Fibroblast of villous mesenchyme (primary cell): ENCODE data around the gene ZBTB20. TPM values are rescaled to one million over a fixed set of nuclear protein-coding genes. Genes with fewer than 3 reads are reported as not detected.
A peak's percentile ranks its signal among the peaks of the same experiment; 100 is the strongest.

Source experiments
- DNase-seq: peaks from one replicate; pipeline ENCODE4 v3.0.0-alpha.2; 2010; ENCODE audit warnings: low read depth
- H3K4me3 ChIP-seq: 2 replicates; pipeline ENCODE4 v1.5.1; 2011; ENCODE audit warnings: low read depth, mild to moderate bottlenecking, low read length
- total RNA-seq: library from RNA; depleted of rRNA; stranded (reverse); fragments of >200 nt; gene quantifications from 2 replicates; pipeline ENCODE4 v1.2.3, GENCODE V29; 2012
- TF ChIP-seq, protein P1 (sequence below): IDR thresholded peaks from 2 replicates; pipeline ENCODE4 v1.5.1; 2012; ENCODE audit warnings: low read depth, mild to moderate bottlenecking, low read length; ENCODE audit not compliant: insufficient read depth

ZBTB20 gene
- total RNA-seq, 1 donor = 28.1 TPM

DNA sequence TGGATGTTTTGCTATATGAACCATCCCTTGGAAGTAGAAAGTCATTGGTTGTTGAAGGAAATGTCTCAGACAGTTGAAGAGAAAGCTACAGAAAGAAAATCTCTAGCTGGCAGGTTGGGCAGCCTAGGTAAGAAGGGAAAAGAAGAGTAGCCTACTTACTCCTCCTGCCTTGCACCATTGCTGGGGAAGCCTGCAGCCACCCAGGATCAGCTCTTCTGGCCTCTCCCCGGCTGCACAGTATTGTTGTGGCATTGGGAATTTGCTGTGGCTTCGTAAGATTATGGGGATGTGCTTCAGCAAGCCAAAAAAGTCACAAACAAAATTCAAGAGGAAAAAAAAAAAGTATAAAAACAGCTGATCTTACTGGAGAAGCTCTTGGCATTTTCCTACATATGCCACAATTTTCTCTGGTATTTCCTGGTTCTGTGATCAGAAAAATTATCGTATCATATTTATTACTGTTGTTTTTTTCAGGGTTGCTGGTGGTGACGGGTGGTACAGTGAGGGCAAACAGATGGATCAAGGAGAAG, 699.1 kb downstream of the ZBTB20 start:
- H3K4me3 ChIP-seq = no peak overlapping the region
- DNase-seq = no peak
- TF ChIP-seq, protein P1, sequence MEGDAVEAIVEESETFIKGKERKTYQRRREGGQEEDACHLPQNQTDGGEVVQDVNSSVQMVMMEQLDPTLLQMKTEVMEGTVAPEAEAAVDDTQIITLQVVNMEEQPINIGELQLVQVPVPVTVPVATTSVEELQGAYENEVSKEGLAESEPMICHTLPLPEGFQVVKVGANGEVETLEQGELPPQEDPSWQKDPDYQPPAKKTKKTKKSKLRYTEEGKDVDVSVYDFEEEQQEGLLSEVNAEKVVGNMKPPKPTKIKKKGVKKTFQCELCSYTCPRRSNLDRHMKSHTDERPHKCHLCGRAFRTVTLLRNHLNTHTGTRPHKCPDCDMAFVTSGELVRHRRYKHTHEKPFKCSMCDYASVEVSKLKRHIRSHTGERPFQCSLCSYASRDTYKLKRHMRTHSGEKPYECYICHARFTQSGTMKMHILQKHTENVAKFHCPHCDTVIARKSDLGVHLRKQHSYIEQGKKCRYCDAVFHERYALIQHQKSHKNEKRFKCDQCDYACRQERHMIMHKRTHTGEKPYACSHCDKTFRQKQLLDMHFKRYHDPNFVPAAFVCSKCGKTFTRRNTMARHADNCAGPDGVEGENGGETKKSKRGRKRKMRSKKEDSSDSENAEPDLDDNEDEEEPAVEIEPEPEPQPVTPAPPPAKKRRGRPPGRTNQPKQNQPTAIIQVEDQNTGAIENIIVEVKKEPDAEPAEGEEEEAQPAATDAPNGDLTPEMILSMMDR = no peak

DNA sequence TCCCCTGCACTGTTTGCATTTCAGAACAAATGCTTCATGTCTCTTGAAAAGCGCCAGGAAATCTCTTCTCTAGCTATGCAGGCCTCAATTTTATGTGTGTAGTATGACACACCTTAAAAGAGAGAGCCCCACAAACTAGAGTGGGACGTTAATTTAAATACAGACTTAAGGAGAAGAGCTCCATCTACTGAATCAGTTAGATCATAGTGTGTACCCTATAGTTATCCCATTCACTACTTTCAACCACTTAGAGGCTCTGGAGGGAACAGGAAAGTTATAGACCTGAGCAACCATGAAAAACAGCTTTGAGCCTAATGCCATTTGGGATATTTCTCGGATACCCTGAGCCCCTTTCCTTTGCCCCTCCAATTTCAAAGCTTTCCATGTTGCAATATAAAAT, 699.5 kb downstream of the ZBTB20 start:
- DNase-seq = no peak
- no peak overlapping the region for H3K4me3 ChIP-seq
- TF ChIP-seq, protein P1 = no peak

DNA sequence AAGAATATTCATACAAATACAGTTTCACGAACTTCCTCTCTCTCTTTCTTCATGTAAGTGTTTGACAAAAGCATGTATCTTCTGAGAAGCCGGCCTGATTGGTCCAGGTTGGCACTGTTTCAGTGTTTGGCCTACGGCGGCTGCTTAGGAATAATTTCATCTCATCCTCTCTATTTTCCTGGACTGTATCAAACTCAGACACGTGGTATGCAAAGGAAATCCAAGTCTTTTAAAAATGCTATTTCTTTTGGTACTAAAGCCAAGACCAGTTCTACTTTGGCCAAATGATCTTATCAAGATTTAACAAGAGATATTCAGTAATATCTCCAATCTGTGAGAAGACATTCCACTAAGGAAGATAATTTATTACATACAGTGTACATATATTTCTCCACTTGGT, 700.5 kb downstream of the ZBTB20 start:
- H3K4me3 ChIP-seq = no peak overlapping the region
- TF ChIP-seq, protein P1 = no peak
- no peak for DNase-seq

DNA sequence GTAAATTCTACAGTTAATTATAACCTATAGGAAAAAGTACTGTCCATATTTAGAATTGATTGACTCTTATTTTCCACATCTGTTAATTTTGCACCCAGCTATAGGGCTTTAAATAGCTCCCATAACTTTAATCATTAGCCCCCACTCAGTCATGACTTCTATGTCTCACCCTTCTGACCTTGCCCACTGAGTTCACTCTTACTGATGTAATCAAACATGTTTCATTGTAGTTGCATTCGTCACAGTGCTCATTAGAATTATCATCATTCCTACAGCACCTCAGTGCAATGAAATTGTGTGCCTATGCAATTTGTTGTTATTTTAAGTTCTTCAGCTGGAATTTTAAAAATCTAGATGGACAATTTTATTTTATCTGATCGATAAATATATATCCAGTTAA, 701.9 kb downstream of the ZBTB20 start:
- DNase-seq = no peak
- TF ChIP-seq, protein P1 = no peak
- no peak overlapping the region for H3K4me3 ChIP-seq

DNA sequence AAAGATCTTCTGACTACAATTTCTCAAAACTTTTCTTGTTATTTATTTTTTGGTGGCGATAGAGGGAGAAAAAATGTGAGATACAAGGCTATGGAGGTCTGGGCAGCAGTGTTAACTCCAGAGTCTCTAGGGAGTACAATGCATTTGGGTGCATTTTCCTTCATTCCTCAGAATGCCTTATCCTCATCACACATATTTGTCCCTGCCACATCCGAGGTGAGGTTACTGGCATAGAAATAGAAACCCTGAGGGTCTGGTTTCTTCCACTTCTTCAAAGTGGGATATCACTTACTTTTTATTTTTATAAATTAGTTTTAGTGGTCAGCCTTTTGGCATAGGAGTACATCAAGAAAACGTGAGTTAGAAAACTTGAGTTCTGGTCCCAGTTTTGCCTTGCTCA, 702.9 kb downstream of the ZBTB20 start:
- TF ChIP-seq, protein P1 = no peak
- DNase-seq = no peak
- H3K4me3 ChIP-seq = no peak overlapping the region

DNA sequence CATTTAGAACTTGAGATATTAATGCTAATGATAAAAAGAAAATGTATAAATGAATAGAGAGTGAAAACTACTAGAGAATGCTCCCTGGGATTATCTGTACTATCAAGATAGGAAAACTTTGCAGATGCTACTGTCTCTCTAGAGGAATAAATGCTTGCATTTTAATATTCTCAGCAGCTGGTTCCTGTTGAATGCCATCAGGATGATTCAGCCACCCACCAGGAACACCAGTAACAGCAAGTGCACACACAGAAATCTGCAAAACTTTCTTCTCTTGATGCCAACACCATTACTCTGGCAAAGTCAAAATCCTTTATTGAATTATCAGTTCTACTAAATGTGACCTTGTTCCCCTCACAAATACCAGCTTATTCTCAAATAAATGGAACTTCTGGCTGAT, 704.8 kb downstream of the ZBTB20 start:
- H3K4me3 ChIP-seq = no peak overlapping the region
- peak; percentile 40 for DNase-seq
- TF ChIP-seq, protein P1 = no peak

DNA sequence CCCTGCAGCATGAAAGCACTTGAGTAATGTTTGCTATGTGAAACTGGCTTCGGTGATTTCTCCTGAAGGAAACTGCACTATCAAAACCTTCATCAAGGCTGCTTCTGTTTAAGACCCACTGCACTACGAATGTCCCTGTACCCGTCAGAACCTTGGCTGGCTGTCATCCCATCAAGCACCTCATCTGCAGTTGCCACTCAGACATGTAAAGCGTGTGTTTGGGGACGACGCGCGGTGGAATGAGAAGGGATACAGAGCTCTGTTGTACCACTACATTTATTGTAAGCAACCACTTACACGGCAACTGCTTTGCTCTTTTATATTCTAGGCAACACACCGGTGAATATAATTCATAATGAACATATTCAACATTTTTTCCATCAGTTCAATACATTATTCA, 705.7 kb downstream of the ZBTB20 start:
- no peak for DNase-seq
- TF ChIP-seq, protein P1 = no peak
- H3K4me3 ChIP-seq = no peak overlapping the region
